ENCODE measurements around the gene SLC37A1.

SLC37A1 gene

GRCh38 chr21:42619841-42620240 is 106.2 kb downstream of the SLC37A1 start:
- Histone ChIP-seq H3K36me3 (no peaks in the 10 kb centered on the region), H3K4me3 (ENCODE audit: low read depth, low read length) (no peak overlapping the region), H3K27ac (no peak overlapping the region), H3K27me3 (ENCODE audit: insufficient read depth, low read depth, severe bottlenecking) (no peaks in the 10 kb centered on the region), H3K9me3 (ENCODE audit: severe bottlenecking) (peaks cover 5% of the 10 kb centered on the region)
- DNase-seq = no peak
- no peak for TF ChIP-seq CTCF (IDR thresholded peaks at IDR 0.05; ENCODE audit: low read depth, low read length)

DNA sequence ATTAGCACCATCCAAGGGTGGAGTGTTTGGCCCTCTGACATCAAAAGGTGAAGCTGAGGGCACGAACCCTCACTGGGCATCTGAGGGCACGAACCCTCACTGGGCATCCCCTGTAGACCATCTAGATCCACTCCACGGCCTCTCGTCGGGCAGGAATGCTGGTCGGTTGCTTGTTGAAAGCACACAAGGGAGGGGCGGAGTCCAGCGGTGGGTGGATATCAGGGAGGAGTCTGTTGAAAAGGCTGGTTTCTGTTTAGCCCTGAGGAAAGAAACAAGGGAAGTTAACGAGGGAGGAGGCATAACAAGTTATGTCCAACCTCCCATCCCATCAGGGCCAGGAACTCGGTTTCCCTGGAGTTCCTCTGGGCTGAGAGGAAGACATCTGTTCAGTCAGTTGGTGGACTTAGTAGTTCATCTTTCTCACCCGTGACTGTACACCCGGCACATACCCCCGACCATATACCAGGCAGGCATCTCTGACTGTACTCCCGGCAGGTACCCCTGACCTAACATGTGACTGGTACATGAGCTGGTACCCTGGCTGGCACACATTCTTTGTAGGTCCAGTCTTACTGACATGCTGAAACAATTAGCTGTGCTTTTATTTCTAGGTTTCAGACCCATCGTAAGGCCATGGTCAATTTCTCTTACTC is 107.6 kb downstream of the SLC37A1 start:
- no peak overlapping the region for H3K27ac ChIP-seq
- no peak overlapping the region for H3K4me3 ChIP-seq (ENCODE audit: low read depth, low read length)
- H3K27me3 ChIP-seq (ENCODE audit: insufficient read depth, low read depth, severe bottlenecking) = no peaks in the 10 kb centered on the region
- H3K36me3 ChIP-seq = no peaks in the 10 kb centered on the region
- peaks cover 5% of the 10 kb centered on the region for H3K9me3 ChIP-seq (ENCODE audit: severe bottlenecking)
- no peak for DNase-seq
- no peak for TF ChIP-seq CTCF (IDR thresholded peaks at IDR 0.05; ENCODE audit: low read depth, low read length)

- peaks cover 5% of the 10 kb centered on the region for H3K9me3 ChIP-seq (ENCODE audit: severe bottlenecking)
- DNase-seq = no peak
- no peak overlapping the region for H3K27ac ChIP-seq
- H3K27me3 ChIP-seq (ENCODE audit: insufficient read depth, low read depth, severe bottlenecking) = no peaks in the 10 kb centered on the region
- H3K36me3 ChIP-seq = no peaks in the 10 kb centered on the region
- no peak overlapping the region for H3K4me3 ChIP-seq (ENCODE audit: low read depth, low read length)
- TF ChIP-seq CTCF (IDR thresholded peaks at IDR 0.05; ENCODE audit: low read depth, low read length) = no peak
Observed at GRCh38 chr21:42621819-42622177, 108.1 kb downstream of the SLC37A1 start.

GRCh38 chr21:42622284-42622683 is 108.6 kb downstream of the SLC37A1 start:
- TF ChIP-seq CTCF (IDR thresholded peaks at IDR 0.05; ENCODE audit: low read depth, low read length) = no peak
- H3K27me3 ChIP-seq (ENCODE audit: insufficient read depth, low read depth, severe bottlenecking) = no peaks in the 10 kb centered on the region

DNA sequence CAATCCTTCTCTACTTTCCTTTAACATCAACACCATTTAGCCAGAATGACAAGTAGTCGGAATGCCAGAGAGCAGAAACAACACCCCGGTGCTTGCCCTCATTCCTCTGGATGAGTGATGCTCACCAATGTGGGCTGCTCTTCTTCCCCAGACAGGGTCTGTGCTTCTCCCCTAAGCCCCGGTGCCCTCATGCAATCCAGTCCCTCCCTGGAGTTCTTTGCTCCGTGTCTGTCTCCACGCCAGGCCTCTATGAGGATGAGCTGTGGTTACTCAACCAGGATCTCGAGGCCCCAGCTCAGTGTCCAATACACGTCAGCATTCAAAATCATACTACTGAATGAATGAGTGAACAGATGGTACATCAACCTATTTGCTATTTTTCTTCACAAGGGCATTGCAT is 110.0 kb downstream of the SLC37A1 start:
- peaks cover 5% of the 10 kb centered on the region for H3K9me3 ChIP-seq (ENCODE audit: severe bottlenecking)
- no peak overlapping the region for H3K27ac ChIP-seq
- no peaks in the 10 kb centered on the region for H3K36me3 ChIP-seq
- no peak for TF ChIP-seq CTCF (IDR thresholded peaks at IDR 0.05; ENCODE audit: low read depth, low read length)
- no peak for DNase-seq
- H3K27me3 ChIP-seq (ENCODE audit: insufficient read depth, low read depth, severe bottlenecking) = no peaks in the 10 kb centered on the region
- H3K4me3 ChIP-seq (ENCODE audit: low read depth, low read length) = no peak overlapping the region

More at GRCh38 chr21:42622284-42622683, 108.6 kb downstream of the SLC37A1 start:
- H3K27ac ChIP-seq = no peak overlapping the region
- no peak for DNase-seq
- no peak overlapping the region for H3K4me3 ChIP-seq (ENCODE audit: low read depth, low read length)
- H3K36me3 ChIP-seq = no peaks in the 10 kb centered on the region
- peaks cover 5% of the 10 kb centered on the region for H3K9me3 ChIP-seq (ENCODE audit: severe bottlenecking)
